NCI-H2171 treated with DMSO at 0.1 percent for 48 hours (cell line): ENCODE results near the gene ZNG1A.
"Not testable (repeated sequence)": the region's sequence is repeated elsewhere in the genome, so short reads cannot be mapped to it uniquely, and the experiment has no call there.

ENCODE experiments used
- DNase-seq: peaks from one replicate; lab custom pipeline; 2025; lab: John Stamatoyannopoulos, UW

Gene ZNG1A

GRCh38 chr9:178970-179383 is at the start of gene ZNG1A:
TSS of gene ZNG1A (minus strand) at chr9:179056. CDS start at chr9:178969, 87 bp downstream.
- DNase-seq = peak; percentile 95

GRCh38 chr9:227860-228259 is 49.0 kb upstream of the ZNG1A start:
- no peak for DNase-seq

- peak; percentile 49 for DNase-seq
Observed at GRCh38 chr9:224582-225520, 46.0 kb upstream of the ZNG1A start.

- DNase-seq = no peak
Observed at GRCh38 chr9:224026-224425, 45.2 kb upstream of the ZNG1A start.

- no peak for DNase-seq
Observed at GRCh38 chr9:223152-223551, 44.3 kb upstream of the ZNG1A start.

- no peak for DNase-seq
Observed at GRCh38 chr9:221989-222776, 43.3 kb upstream of the ZNG1A start.

- DNase-seq = no peak
Observed at GRCh38 chr9:219670-220365, 41.0 kb upstream of the ZNG1A start.

- not testable (repeated sequence) for DNase-seq
Observed at GRCh38 chr9:219036-219435, 40.2 kb upstream of the ZNG1A start.

GRCh38 chr9:217950-218349 is 39.1 kb upstream of the ZNG1A start:
- DNase-seq = no peak

GRCh38 chr9:216866-217265 is 38.0 kb upstream of the ZNG1A start:
- DNase-seq = no peak

- no peak for DNase-seq
Observed at GRCh38 chr9:215631-216155, 36.8 kb upstream of the ZNG1A start.

- peak; percentile 40 for DNase-seq
Observed at GRCh38 chr9:214648-215493, 36.0 kb upstream of the ZNG1A start, which contains the start of gene DOCK8. TSS of gene DOCK8 (plus strand) at chr9:214865. CDS start at chr9:214977, 112 bp downstream.

GRCh38 chr9:214351-214647 is 35.4 kb upstream of the ZNG1A start:
- DNase-seq = no peak

GRCh38 chr9:213901-214300 is 35.0 kb upstream of the ZNG1A start:
- not testable (repeated sequence) for DNase-seq

- DNase-seq = no peak
Observed at GRCh38 chr9:212297-212696, 33.4 kb upstream of the ZNG1A start.

GRCh38 chr9:211557-211956 is 32.7 kb upstream of the ZNG1A start:
- no peak for DNase-seq

GRCh38 chr9:211036-211435 is 32.2 kb upstream of the ZNG1A start:
- DNase-seq = no peak

- DNase-seq = no peak
Observed at GRCh38 chr9:209143-209758, 30.4 kb upstream of the ZNG1A start.

GRCh38 chr9:206481-206880 is 27.6 kb upstream of the ZNG1A start:
- DNase-seq = no peak

- DNase-seq = not testable (repeated sequence)
Observed at GRCh38 chr9:199601-200000, 20.7 kb upstream of the ZNG1A start.
